SIG-M5 (cell line): ENCODE measurements around the gene TRPV3.
"Not testable (repeated sequence)": the region's sequence is repeated elsewhere in the genome, so short reads cannot be mapped to it uniquely, and the experiment has no call there.

Source experiments
- DNase-seq: peaks from one replicate; lab custom pipeline; 2025; lab: John Stamatoyannopoulos, UW

The TRPV3 gene

GRCh38 chr17:3573246-3574100 lies 15.9 kb upstream of the TRPV3 start:
- no peak for DNase-seq

DNA sequence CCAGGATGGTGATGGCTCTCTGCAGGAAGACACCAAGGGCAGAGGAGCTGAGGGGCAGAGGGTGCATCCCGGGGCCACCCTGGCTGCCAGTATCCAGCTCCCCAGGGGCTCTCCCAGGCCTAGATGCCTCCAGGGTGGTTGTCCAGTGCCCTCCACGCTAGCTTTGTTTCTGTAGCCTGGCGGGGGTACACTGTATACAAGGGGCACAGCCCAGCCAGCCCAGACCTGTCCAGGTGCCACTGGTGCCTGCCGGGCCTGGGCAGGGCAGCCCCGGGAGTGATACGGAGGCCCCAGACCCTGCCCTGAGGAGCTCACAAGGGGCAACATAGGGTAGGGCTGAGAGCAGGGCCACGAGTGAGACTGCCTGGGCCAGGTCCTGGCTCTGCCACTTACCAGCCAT lies 14.6 kb upstream of the TRPV3 start:
- DNase-seq, result no peak

DNA sequence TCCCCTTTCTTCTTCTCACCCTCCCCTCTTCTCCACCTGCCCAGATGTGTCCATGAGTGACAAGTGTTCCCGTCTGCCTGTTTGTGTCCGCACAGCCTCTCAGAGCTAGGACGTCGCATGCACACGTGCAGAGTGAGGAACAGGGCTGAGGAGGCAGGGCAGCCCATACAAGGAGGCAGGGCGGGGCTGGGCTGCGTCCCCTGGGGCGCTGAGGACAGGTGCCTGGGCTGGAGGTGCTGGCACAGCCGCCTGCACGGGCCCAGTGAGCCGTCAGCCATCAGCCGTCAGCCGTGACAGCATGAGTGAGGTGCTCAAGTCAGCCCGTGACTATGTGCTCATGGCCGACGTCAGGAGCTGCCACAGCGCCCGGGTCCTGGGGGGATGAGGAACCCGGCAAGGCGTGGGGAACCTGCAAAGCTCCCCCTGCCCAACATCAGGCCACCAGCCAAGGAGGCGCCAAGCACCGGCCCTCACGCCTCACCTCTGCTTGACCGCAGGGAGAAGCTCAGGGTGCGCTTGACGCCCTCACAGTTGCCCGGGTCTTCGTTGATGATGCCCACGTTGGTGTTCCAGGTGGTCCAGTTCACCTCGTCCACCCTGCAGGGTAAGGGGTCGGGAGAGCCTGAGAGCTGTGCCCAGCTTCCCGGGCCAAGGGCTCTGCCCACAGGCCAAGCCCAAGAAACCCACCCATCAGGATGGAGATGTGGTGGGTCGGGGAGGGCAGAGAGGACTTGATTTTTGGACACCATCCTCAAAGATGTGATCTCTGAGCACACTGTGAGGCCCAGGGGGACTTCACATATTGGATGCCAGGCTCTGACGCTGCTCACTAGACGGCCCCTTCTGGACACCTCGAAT lies 13.7 kb upstream of the TRPV3 start:
- DNase-seq, result no peak

- DNase-seq, result no peak
Measured at GRCh38 chr17:3569534-3570137, 12.0 kb upstream of the TRPV3 start.

- DNase-seq, result no peak
Measured at GRCh38 chr17:3566551-3566950, 8.9 kb upstream of the TRPV3 start.

- no peak for DNase-seq
Measured at GRCh38 chr17:3565143-3565542, 7.5 kb upstream of the TRPV3 start.

GRCh38 chr17:3564241-3564640 lies 6.6 kb upstream of the TRPV3 start:
- DNase-seq, result not testable (repeated sequence)

DNA sequence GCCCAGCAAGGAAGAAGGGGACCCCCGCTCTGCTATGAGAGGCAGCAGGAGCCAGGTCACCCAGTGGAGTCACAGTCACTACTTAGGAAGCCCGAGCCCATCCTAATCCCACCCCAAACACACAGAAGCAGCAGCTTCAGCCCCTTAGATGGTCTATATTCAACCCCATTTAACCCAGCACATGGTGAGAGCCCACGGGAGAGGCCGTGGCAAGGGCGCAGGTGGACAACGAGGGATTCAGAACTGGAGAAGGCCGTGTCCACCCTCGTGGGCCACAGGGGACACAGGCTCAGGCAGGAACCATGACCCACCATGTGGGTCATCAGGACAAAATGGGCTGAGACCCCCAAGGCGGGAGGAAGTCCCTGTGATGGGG lies 1.6 kb upstream of the TRPV3 start:
- DNase-seq, result no peak

DNA sequence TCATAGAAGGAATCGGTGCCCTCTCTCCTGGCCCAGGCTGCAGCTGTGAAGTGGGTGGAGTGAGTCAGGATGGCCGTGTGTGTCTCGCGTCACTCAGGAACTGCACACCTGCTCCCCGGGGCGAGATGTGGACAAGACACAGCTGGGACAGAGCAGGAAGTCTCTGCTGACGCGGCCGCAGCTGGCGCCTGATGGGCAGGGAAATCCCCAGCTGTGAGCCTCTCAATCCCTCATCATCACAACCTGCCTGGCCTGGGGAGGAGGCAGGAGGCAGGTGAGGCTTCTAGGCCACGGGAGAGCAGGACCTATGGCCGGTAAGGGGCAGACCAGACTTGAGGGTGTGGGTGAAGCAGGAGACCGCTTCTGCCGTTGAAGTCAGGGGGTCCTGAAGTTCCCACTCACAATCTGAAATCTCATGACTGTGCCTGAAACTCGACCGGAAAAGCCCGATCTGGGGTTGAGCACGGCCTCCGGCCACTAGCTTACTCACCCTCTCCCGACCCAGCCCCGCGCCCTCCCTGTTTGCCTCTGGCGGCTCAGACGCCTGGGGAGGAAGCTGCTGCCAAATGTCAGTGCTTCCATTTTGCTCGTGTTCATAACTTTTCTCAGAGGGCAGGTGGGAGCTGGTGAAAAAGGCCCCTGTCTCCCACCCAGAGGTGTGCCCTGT lies 1.1 kb upstream of the TRPV3 start:
- no peak for DNase-seq

GRCh38 chr17:3556916-3557767 lies 470 bp downstream of the TRPV3 start:
- DNase-seq, result no peak

DNA sequence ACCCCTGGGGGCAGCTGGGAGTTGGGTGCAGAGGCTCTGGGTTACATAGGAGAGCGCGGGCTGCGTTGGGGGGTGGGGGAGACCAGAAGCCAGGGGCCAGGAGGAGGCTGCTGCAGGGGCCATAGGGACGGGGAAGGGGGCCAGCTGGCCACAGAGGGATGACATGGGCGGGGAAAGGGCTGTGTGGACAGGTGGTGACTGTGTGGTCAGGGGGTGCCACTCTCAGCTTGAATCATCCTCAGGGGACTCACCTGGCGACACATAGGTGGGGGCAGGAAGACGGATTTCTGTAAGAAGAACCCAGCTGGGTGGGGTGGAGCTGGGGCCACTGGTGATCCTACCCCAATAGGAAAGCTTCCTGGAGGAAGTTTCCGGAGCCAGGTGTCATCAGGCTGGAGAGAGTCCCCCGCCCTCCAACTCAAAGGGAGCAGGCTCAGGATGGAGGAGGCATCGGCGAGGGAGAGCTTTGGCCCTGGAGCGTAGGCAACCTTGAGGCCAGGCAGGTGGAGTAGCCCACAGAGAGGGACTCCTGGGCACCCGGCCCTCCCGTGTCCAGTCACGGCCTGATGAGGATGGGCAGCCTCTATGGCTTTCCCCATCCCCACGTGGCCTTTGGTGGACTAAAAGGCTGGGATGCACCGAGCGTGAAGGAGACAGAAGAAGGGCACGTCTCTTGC lies 1.2 kb downstream of the TRPV3 start:
- no peak for DNase-seq

- no peak for DNase-seq
Measured at GRCh38 chr17:3555189-3555796, 2.3 kb downstream of the TRPV3 start.

DNA sequence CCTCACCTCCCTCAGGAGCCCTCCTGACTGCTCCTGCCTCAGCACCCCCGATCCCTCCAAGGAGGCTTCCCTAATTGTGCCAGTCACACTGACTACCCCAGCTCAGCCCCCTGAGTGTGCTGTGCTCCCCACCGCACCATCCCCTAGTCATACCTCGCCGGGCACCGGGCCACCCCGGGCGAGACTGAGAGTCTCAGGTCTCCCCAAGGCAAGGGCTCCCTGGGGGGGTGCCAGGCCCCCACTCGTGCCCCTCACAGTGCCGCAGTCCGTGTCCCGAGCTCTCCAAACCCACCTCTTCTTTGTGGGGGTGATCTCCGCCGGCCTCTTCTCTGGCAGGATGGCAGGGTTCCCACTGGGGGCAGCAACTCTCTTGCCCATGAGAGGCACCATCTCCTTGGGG lies 3.2 kb downstream of the TRPV3 start:
- DNase-seq, result no peak

DNA sequence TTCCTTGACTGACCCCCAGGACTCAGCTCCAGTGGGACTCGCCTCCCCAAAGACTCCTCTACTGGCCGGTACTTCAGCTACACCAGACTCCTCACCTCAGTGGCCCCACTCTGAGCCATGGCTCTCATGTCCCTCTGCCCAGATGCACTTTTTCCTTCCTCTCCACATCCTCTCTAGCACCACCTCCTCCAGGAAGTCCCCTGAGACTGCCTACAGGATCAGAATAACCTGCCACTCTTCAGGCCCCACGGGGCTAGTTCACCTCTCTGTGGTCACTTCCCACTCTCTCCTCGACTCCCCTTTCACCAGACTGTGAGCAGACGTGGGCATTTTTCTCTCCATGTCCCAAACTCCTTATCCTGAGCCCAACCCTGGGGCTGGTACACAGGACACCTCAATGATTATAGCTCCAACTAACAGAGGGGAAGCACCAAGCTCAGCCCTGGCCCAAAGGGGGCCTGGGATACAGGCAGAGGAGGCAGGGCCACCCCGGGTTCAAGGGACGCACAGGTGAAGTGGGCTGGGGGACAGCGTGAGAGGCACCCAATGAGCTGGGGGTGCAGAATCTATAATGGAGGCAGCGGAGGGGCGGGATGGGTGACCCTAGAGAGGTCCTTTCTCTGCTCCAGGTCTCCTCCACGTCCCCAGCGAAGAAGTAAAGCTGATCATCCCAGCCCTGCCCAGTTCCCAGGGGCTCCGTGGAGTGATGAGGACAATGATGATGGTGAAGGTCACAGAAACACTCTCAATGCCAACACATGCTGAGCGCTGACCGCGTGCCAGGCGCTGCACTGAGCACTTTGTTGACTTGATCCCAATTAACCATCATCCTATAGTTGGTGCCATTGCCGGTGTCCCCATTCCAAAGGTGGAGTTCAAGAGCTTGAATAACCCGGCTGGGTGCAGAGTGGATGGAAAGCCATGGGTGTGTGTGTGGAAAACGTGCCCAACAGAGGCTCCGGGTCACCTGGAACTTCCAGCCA lies 3.9 kb downstream of the TRPV3 start:
- DNase-seq, result no peak

- DNase-seq, result no peak
Measured at GRCh38 chr17:3552916-3553315, 4.7 kb downstream of the TRPV3 start.

DNA sequence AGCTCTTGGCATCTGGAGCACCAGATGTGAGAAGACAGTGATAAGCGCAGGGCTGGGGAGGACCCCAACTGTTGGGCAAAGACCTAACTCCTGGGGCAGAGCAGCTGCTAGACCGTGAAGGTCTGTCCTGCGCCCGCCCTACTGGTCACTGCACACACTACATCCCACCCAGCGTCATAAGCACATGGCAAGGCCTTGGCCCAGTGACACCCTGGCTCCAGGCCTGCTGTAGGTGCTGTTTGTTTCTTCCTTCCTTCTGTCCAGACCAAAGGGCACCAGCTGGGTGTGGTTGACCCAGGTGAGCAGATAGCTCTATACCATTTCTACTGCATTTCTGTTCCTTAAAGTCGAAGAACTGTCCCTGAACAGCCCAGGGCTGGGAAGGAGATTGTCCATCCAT lies 6.4 kb downstream of the TRPV3 start:
- DNase-seq, result no peak

GRCh38 chr17:3549610-3550162 lies 7.9 kb downstream of the TRPV3 start:
- no peak for DNase-seq

DNA sequence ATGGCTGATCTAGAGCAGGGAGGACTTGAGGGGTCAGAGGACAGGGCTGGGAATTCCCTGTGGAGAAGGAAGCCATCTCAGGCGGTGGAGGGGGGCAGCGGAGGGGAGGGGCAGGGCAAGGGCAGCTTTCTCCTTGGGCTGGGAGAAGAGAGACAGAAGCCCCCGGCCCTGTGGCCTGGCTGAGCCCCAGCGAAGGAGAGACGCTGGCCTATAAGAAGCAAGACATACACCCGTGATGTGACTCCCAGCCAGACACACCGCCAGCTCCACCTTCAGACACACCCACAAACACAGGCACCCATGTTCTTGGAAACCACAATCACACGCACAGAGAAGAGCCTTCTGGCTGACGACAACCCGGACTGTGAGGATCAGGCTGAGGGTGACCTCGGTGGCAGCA lies 10.0 kb downstream of the TRPV3 start:
- DNase-seq, result no peak

- DNase-seq, result no peak
Measured at GRCh38 chr17:3546997-3547396, 10.6 kb downstream of the TRPV3 start.
